ENCODE measurements around the gene SPRED2. TPM values are rescaled to one million over a fixed set of nuclear protein-coding genes. Genes with fewer than 3 reads are reported as not detected.

SPRED2 gene
- polyA plus RNA-seq, 1 donor from 2014 or later, result 5.3 TPM

- H3K27ac ChIP-seq (ENCODE audit: low read length), result no peak overlapping the region
Measured at GRCh38 chr2:65395621-65396347, 36.6 kb downstream of the SPRED2 start.

GRCh38 chr2:65393743-65394422 lies 38.5 kb downstream of the SPRED2 start:
- H3K9me2 ChIP-seq (ENCODE audit: insufficient read depth, low read length), result no peaks in the 10 kb centered on the region
- H2AFZ ChIP-seq (ENCODE audit: low read depth, low read length), result no peak overlapping the region
- H3K9me3 ChIP-seq (ENCODE audit: low read length), result no peaks in the 10 kb centered on the region
- no peak overlapping the region for H3K4me3 ChIP-seq (ENCODE audit: low read length)
- H3K9ac ChIP-seq (ENCODE audit: low read length), result no peak overlapping the region
- no peak overlapping the region for H3K27ac ChIP-seq (ENCODE audit: low read length)
- H4K20me1 ChIP-seq (ENCODE audit: insufficient read depth), result no peaks in the 10 kb centered on the region
- H3K4me2 ChIP-seq (ENCODE audit: low read length), result no peak overlapping the region
- H3K36me3 ChIP-seq (ENCODE audit: insufficient read depth, low read length), result no peaks in the 10 kb centered on the region
- H3F3A ChIP-seq (ENCODE audit: insufficient read depth, low read length, poor library complexity, severe bottlenecking), result no peaks in the 10 kb centered on the region
- H3K79me2 ChIP-seq (replicated peaks; ENCODE audit: insufficient read depth, low read length), result peaks cover 29% of the 10 kb centered on the region
- TF ChIP-seq SMC3 (conservative IDR thresholded peaks at IDR 0.05; ENCODE audit: poor library complexity) (no peak), EZH2 (IDR thresholded peaks at IDR 0.05; ENCODE audit: borderline replicate concordance, insufficient read depth, low read length, poor library complexity, severe bottlenecking) (no peak), RAD21 (conservative IDR thresholded peaks at IDR 0.05) (no peak), CTCF (IDR thresholded peaks at IDR 0.05; ENCODE audit: poor library complexity, severe bottlenecking) (no peak), MXI1 (conservative IDR thresholded peaks at IDR 0.05; ENCODE audit: poor library complexity, severe bottlenecking) (no peak), EP300 (conservative IDR thresholded peaks at IDR 0.05; ENCODE audit: poor library complexity, severe bottlenecking) (no peak), REST (IDR thresholded peaks at IDR 0.05; ENCODE audit: borderline replicate concordance) (no peak), TAF1 (IDR thresholded peaks at IDR 0.05; ENCODE audit: low read depth) (no peak), POLR2AphosphoS5 (IDR thresholded peaks at IDR 0.05) (no peak)
- H3K27me3 ChIP-seq (ENCODE audit: insufficient read depth, low read depth, low read length), result no peaks in the 10 kb centered on the region

More at GRCh38 chr2:65395621-65396347, 36.6 kb downstream of the SPRED2 start:
- Histone ChIP-seq H3F3A (ENCODE audit: insufficient read depth, low read length, poor library complexity, severe bottlenecking) (no peaks in the 10 kb centered on the region), H3K9ac (ENCODE audit: low read length) (no peak overlapping the region), H4K20me1 (ENCODE audit: insufficient read depth) (no peaks in the 10 kb centered on the region), H2AFZ (ENCODE audit: low read depth, low read length) (no peak overlapping the region), H3K36me3 (ENCODE audit: insufficient read depth, low read length) (no peaks in the 10 kb centered on the region), H3K4me3 (ENCODE audit: low read length) (no peak overlapping the region), H3K9me3 (ENCODE audit: low read length) (no peaks in the 10 kb centered on the region), H3K79me2 (replicated peaks; ENCODE audit: insufficient read depth, low read length) (peaks cover 26% of the 10 kb centered on the region), H3K27me3 (ENCODE audit: insufficient read depth, low read depth, low read length) (no peaks in the 10 kb centered on the region), H3K9me2 (ENCODE audit: insufficient read depth, low read length) (no peaks in the 10 kb centered on the region), H3K4me2 (ENCODE audit: low read length) (no peak overlapping the region)
- no peak for TF ChIP-seq RAD21 (conservative IDR thresholded peaks at IDR 0.05)
